Measurements from ENCODE around the gene TINAGL1. TPM values are rescaled to one million over a fixed set of nuclear protein-coding genes. Genes with fewer than 3 reads are reported as not detected.

TINAGL1 gene
- total and polyA plus RNA-seq, 2 of the 13 experiments (the other 11 are each of a cell fraction or from before 2014, with no cell fraction given): 24.7 to 76.8 TPM

DNA sequence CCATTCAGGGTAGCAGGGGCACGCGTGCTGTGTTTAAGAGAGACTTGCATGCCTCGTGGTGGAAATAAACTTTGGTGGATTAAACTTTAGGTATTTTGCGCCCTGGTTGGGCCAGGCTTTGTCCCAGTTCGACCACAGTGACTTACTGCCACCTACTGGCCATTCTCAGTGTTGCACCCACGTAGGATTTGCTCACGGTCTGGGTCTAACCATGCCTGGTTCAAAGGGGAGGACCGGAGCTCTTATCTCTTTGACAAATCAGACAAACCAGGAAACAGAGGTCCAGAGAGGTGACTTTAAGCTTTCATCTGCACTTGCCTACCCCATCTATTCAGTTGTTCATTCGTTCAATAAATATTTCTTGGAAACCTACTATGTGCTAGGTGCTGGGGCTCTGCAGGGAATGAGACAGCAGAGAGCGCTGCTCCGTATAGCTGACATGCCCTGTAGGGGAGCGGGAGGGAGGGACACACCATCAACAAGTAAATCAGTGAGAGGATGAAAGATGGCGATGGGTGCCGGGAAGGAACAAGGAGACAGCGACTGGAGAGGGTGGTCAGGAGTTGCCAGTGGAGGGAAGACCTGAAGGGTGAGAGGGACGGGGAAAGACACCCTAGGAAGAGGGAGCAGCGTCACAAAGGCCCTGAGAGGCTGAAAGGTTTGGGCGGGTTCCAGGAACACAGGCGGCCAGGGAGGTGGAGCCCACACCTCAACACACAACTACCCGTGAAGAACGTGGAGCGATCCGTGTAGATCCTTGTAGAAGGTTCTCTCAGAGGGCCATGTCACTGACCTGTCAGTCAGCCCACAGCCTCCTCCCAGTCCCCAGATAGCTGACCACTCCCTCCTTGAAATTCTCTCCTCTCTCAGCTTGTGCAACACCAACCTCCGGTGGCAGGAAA is 27.2 kb upstream of the TINAGL1 start (continued):
- TF ChIP-seq FOXC1 (CRISPR knock-in tag; IDR thresholded peaks at IDR 0.05; ENCODE audit: borderline replicate concordance) (0 out of 2 replicates have a peak, but pooled peaks have one; percentile 55), ZNF773 (CRISPR knock-in tag; IDR thresholded peaks at IDR 0.05; ENCODE audit: borderline replicate concordance) (no peak), ZNF235 (CRISPR knock-in tag; IDR thresholded peaks at IDR 0.05; ENCODE audit: borderline replicate concordance) (no peak), ATF1 (CRISPR knock-in tag; IDR thresholded peaks at IDR 0.05) (no peak), NFATC3 (CRISPR knock-in tag; IDR thresholded peaks at IDR 0.05) (no peak), ZNF256 (CRISPR knock-in tag; conservative IDR thresholded peaks at IDR 0.05) (no peak), ZNF274 (CRISPR knock-in tag; IDR thresholded peaks at IDR 0.05) (no peak), ZSCAN12 (CRISPR knock-in tag; IDR thresholded peaks at IDR 0.05) (no peak), TOE1 (CRISPR knock-in tag; IDR thresholded peaks at IDR 0.05) (no peak), TBX2 (CRISPR knock-in tag; IDR thresholded peaks at IDR 0.05; ENCODE audit: borderline replicate concordance) (peak; percentile 51), ZNF652 (CRISPR knock-in tag; IDR thresholded peaks at IDR 0.05; ENCODE audit: borderline replicate concordance, low read depth) (no peak), ZSCAN9 (CRISPR knock-in tag; IDR thresholded peaks at IDR 0.05; ENCODE audit: borderline replicate concordance) (no peak), ARNT (IDR thresholded peaks at IDR 0.05) (no peak), SRSF1 (optimal IDR thresholded peaks at IDR 0.05; ENCODE audit: low read depth, low read length) (no peak)
- TF ChIP-seq, protein P1, sequence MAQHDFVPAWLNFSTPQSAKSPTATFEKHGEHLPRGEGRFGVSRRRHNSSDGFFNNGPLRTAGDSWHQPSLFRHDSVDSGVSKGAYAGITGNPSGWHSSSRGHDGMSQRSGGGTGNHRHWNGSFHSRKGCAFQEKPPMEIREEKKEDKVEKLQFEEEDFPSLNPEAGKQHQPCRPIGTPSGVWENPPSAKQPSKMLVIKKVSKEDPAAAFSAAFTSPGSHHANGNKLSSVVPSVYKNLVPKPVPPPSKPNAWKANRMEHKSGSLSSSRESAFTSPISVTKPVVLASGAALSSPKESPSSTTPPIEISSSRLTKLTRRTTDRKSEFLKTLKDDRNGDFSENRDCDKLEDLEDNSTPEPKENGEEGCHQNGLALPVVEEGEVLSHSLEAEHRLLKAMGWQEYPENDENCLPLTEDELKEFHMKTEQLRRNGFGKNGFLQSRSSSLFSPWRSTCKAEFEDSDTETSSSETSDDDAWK (CRISPR knock-in tag; IDR thresholded peaks at IDR 0.05): no peak
- TF ChIP-seq, protein P2, sequence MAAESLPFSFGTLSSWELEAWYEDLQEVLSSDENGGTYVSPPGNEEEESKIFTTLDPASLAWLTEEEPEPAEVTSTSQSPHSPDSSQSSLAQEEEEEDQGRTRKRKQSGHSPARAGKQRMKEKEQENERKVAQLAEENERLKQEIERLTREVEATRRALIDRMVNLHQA (CRISPR knock-in tag; IDR thresholded peaks at IDR 0.05): no peak
- TF ChIP-seq, protein P3, sequence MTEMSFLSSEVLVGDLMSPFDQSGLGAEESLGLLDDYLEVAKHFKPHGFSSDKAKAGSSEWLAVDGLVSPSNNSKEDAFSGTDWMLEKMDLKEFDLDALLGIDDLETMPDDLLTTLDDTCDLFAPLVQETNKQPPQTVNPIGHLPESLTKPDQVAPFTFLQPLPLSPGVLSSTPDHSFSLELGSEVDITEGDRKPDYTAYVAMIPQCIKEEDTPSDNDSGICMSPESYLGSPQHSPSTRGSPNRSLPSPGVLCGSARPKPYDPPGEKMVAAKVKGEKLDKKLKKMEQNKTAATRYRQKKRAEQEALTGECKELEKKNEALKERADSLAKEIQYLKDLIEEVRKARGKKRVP (CRISPR knock-in tag; IDR thresholded peaks at IDR 0.05): no peak
- TF ChIP-seq, protein P4, sequence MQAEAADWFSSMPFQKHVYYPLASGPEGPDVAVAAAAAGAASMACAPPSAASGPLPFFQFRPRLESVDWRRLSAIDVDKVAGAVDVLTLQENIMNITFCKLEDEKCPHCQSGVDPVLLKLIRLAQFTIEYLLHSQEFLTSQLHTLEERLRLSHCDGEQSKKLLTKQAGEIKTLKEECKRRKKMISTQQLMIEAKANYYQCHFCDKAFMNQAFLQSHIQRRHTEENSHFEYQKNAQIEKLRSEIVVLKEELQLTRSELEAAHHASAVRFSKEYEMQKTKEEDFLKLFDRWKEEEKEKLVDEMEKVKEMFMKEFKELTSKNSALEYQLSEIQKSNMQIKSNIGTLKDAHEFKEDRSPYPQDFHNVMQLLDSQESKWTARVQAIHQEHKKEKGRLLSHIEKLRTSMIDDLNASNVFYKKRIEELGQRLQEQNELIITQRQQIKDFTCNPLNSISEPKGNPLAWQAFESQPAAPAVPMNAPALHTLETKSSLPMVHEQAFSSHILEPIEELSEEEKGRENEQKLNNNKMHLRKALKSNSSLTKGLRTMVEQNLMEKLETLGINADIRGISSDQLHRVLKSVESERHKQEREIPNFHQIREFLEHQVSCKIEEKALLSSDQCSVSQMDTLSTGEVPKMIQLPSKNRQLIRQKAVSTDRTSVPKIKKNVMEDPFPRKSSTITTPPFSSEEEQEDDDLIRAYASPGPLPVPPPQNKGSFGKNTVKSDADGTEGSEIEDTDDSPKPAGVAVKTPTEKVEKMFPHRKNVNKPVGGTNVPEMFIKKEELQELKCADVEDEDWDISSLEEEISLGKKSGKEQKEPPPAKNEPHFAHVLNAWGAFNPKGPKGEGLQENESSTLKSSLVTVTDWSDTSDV (CRISPR knock-in tag; IDR thresholded peaks at IDR 0.05): peak; percentile 30; the same call in 1 of the 2 replicates
- TF ChIP-seq, protein P5, sequence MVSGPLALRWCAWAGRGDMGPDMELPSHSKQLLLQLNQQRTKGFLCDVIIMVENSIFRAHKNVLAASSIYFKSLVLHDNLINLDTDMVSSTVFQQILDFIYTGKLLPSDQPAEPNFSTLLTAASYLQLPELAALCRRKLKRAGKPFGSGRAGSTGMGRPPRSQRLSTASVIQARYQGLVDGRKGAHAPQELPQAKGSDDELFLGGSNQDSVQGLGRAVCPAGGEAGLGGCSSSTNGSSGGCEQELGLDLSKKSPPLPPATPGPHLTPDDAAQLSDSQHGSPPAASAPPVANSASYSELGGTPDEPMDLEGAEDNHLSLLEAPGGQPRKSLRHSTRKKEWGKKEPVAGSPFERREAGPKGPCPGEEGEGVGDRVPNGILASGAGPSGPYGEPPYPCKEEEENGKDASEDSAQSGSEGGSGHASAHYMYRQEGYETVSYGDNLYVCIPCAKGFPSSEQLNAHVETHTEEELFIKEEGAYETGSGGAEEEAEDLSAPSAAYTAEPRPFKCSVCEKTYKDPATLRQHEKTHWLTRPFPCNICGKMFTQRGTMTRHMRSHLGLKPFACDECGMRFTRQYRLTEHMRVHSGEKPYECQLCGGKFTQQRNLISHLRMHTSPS (CRISPR knock-in tag; IDR thresholded peaks at IDR 0.05; ENCODE audit: low read depth): no peak

Data from HepG2 (cell line).